Endodermal cell (in vitro differentiated cells): Measurements from ENCODE around the gene TDRD12. TPM values are rescaled to one million over a fixed set of nuclear protein-coding genes. Genes with fewer than 3 reads are reported as not detected.

Experiments
- DNase-seq: peaks from one replicate; pipeline ENCODE4 v3.0.0-alpha.2; 2017
- H3K27ac ChIP-seq: 2 replicates; pipeline ENCODE4 v1.5.1; 2013; ENCODE audit warnings: mild to moderate bottlenecking, low read depth, low read length, moderate library complexity
- H3K27me3 ChIP-seq: 2 replicates; pipeline ENCODE4 v1.6.1; 2013; ENCODE audit warnings: mild to moderate bottlenecking, low read length, moderate library complexity; ENCODE audit not compliant: insufficient read depth, control insufficient read depth, poor library complexity, severe bottlenecking
- H3K36me3 ChIP-seq: 2 replicates; pipeline ENCODE4 v1.7.0; 2013; ENCODE audit warnings: mild to moderate bottlenecking, low read length, moderate library complexity; ENCODE audit not compliant: control insufficient read depth, insufficient read depth
- H3K4me1 ChIP-seq: one replicate; pipeline ENCODE4 v1.7.0; 2013; ENCODE audit warnings: low read length; ENCODE audit not compliant: control insufficient read depth, insufficient read depth
- H3K4me3 ChIP-seq: 2 replicates; pipeline ENCODE4 v1.5.1; 2013; ENCODE audit warnings: mild to moderate bottlenecking, low read length, moderate library complexity
- H3K9ac ChIP-seq: 2 replicates; pipeline ENCODE4 v1.6.1; 2013; ENCODE audit warnings: mild to moderate bottlenecking, low read length, moderate library complexity; ENCODE audit not compliant: poor library complexity, severe bottlenecking; ENCODE audit errors: extremely low read depth
- H3K9me3 ChIP-seq: 2 replicates; pipeline ENCODE4 v1.6.1; 2013; ENCODE audit warnings: mild to moderate bottlenecking, low read length, moderate library complexity; ENCODE audit not compliant: control insufficient read depth
- H3K27ac Mint-ChIP-seq: 2 replicates; pipeline ENCODE4 v1.8.0; 2020; ENCODE audit warnings: mixed read lengths
- H3K27me3 Mint-ChIP-seq: 2 replicates; pipeline ENCODE4 v1.8.0; 2021; ENCODE audit warnings: mild to moderate bottlenecking, mixed read lengths; ENCODE audit not compliant: insufficient read depth
- H3K36me3 Mint-ChIP-seq: 2 replicates; pipeline ENCODE4 v1.8.0; 2020; ENCODE audit warnings: low read depth, mixed read lengths
- H3K4me1 Mint-ChIP-seq: 2 replicates; pipeline ENCODE4 v1.8.0; 2020; ENCODE audit warnings: mixed read lengths
- H3K4me3 Mint-ChIP-seq: 2 replicates; pipeline ENCODE4 v1.8.0; 2020; ENCODE audit warnings: mild to moderate bottlenecking, moderate library complexity, mixed read lengths
- H3K9me3 Mint-ChIP-seq: 2 replicates; pipeline ENCODE4 v1.8.0; 2020; ENCODE audit warnings: mild to moderate bottlenecking, mixed read lengths
- CTCF ChIP-seq: fragments of 200-600 bp; sonication (generic); conservative IDR thresholded peaks from 2 replicates; pipeline ENCODE4 v1.5.0; 2021; ENCODE audit warnings: antibody characterized with exemption, mild to moderate bottlenecking
- WGBS, 2 experiments: methylation state at CpG; one replicate each; pipeline versions ENCODE4 v1.1.5 to v1.1.7; 2013; ENCODE audit warnings: missing lambda C conversion rate in 2 of 2, mixed read lengths in 1 of 2; ENCODE audit not compliant: insufficient coverage in 1 of 2, insufficient read length in 1 of 2; 5-methylcytosine and 5-hydroxymethylcytosine counted together
- total RNA-seq, 2 donors: library from RNA; stranded (reverse); fragmentation: NEBNext Ultra II Directional in 1 of 2; extraction: Animal tissue kit (Norgen Biotek cat#: 25700) in 1 of 2; gene quantifications; 2 replicates in 1 of 2; 3 replicates in 1 of 2; pipeline ENCODE4 v1.2.1, GENCODE V29; 2021

The TDRD12 gene
- total RNA-seq, 2 donors from 2014 or later: 0.20 to 0.84 TPM

DNA sequence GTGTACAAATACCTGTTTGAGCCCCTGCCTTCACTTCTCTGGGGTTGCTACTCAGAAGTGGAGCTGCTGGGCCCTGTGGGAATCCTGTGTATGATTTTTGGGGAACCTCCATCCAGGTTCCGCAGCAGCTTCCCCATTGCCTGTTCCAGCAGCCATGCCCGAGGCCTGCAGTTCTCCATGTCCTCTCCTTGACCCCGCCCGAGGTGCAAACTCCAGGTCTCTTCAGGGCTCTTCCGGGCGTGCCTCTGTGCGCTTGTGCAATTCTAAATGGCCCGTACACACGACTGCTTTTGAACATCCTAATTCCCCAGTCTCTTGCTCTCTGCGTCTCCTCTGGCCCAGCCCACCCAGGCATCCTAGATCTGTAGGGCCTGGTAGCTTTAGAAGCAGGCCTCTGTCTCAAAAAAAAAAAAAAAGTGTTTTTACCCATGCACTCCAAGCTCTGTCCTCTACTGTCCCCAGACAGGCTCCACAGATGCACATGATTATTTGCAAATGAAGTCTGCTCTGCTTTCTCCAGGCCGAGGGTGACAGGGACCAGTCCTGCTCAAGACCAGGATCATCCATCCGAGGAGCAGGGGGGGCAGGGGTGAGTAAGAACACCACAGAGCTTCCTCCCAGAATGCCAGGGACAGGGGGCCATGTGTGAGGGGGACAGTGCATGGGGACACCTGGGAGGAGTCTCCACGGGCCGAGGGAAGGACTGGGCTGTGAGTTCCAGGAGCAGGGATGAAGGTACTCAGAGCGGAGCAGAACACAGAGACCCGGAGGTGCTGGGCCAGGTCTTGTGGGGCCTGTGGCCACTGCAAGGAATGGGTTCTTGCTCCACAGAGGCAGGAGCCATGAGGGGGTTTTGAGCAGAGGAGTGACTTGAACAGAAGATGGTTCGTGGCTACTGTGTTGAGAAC lies 98.3 kb downstream of the TDRD12 start:
- Mint-ChIP-seq H3K27me3 (no peaks in the 10 kb centered on the region), H3K27ac (no peak overlapping the region)
- no peak for TF ChIP-seq CTCF

DNA sequence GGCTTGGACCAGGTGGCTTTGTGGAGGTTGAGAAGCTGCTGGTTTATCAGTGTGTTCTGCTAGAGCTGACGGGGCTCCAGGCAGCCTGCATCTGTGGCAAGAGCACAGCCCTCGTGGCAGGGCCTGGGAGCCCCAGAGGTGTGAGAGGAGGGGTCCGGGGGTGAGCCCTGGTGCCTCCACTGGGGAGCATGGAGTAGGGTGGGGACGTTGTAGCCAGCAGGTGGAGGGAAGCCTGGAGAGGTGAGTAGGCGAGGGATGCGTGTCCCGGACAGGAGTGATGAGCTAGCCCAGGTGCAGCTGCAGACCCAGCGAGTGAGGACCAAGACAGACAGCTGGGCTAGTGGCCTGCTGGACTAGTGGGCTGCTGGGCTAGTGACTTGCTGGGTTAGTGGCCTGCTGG lies 99.0 kb downstream of the TDRD12 start:
- no peak for TF ChIP-seq CTCF
- H3K36me3 ChIP-seq: no peaks in the 10 kb centered on the region
- peaks cover 4% of the 10 kb centered on the region for H3K4me1 ChIP-seq
- no peak overlapping the region for H3K27ac ChIP-seq
- Mint-ChIP-seq H3K27me3 (peaks cover 2% of the 10 kb centered on the region), H3K4me1 (peaks cover 9% of the 10 kb centered on the region), H3K4me3 (no peak overlapping the region), H3K9me3 (no peaks in the 10 kb centered on the region), H3K27ac (no peak overlapping the region), H3K36me3 (no peaks in the 10 kb centered on the region)
- WGBS, 2 experiments: 73 to 91% methylated on average over 2 to 8 of the region's 8 CpGs
- H3K9me3 ChIP-seq: no peaks in the 10 kb centered on the region
- H3K9ac ChIP-seq: no peak overlapping the region
- no peak for DNase-seq
- H3K27me3 ChIP-seq: no peaks in the 10 kb centered on the region
- no peak overlapping the region for H3K4me3 ChIP-seq

More for the DNA sequence above, 98.3 kb downstream of the TDRD12 start:
- peaks cover 4% of the 10 kb centered on the region for H3K4me1 ChIP-seq
- 92% methylated on average over 9 to 17 of the region's 17 CpGs for WGBS, 2 experiments
- H3K4me3 ChIP-seq: no peak overlapping the region
- no peak for DNase-seq
- peaks cover 5% of the 10 kb centered on the region for H3K4me1 Mint-ChIP-seq
- H3K27me3 ChIP-seq: no peaks in the 10 kb centered on the region
- H3K27ac ChIP-seq: no peak overlapping the region
- no peak overlapping the region for H3K9ac ChIP-seq
- H3K36me3 Mint-ChIP-seq: no peaks in the 10 kb centered on the region
- no peaks in the 10 kb centered on the region for H3K36me3 ChIP-seq
- H3K9me3 Mint-ChIP-seq: no peaks in the 10 kb centered on the region
- H3K4me3 Mint-ChIP-seq: no peak overlapping the region
- H3K9me3 ChIP-seq: no peaks in the 10 kb centered on the region

DNA sequence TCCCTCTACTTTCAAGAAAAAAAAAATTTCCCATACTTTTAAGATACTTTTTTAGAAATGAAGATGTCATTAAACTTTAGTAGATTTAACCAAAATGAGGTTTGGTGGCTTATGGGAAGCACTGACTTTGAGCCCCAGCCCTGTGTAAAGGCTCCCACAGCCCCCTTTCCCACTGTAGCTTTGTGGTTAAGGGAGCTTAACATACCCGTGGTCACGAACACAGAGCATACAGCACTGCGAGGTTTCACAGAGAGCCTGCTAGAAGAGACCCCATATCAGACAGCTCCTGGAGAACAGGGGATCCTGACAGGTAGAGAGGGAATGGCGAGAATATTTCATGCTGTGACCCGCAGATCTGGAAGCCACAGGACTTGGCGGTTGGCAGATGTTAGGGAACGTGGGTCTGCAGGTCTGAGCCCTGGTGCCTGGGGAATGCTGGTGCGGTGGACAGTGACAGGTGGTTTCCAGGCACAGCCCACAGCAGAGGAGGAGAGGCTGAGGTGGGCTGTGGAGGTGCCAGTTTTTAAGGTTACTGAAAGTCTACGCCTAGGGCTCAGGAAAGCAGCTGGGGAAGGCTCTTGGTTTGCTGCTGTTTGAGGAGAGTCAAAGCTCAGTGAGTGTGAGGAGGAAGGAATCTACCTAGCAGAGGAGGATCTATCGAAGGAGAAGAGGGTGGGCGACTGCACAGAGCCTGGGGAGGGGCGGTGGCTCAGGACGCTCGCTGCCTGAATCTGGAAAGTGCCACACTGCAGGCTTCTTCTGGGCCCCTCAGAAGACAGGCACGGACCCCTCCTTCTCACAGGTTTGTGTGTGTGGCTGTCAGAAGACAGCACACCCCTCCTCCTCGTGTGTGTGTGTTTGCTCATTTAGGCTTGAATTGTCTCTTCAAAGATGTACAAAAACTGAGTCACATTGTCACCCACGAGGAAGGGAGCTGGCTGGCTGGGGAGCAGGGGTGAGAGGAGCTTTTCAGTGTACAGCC lies 100.1 kb downstream of the TDRD12 start:
- no peak for DNase-seq
- peaks cover 14% of the 10 kb centered on the region for H3K4me1 Mint-ChIP-seq
- Histone ChIP-seq H3K4me3 (no peak overlapping the region), H3K4me1 (peaks cover 11% of the 10 kb centered on the region), H3K27ac (no peak overlapping the region), H3K36me3 (no peaks in the 10 kb centered on the region), H3K27me3 (no peaks in the 10 kb centered on the region), H3K9me3 (no peaks in the 10 kb centered on the region), H3K9ac (no peak overlapping the region)
- no peaks in the 10 kb centered on the region for H3K36me3 Mint-ChIP-seq
- WGBS, 2 experiments: 86 to 87% methylated on average over 13 to 17 of the region's 17 CpGs
- no peak overlapping the region for H3K27ac Mint-ChIP-seq
- no peak for TF ChIP-seq CTCF
- no peak overlapping the region for H3K4me3 Mint-ChIP-seq
- H3K9me3 Mint-ChIP-seq: no peaks in the 10 kb centered on the region
- peaks cover 4% of the 10 kb centered on the region for H3K27me3 Mint-ChIP-seq
